Common myeloid progenitor, CD34-positive (primary cell): Measurements from ENCODE around the gene PTPRM.

Experiments
- CTCF ChIA-PET: fragments of 350-600 bp; sonication (Branson Sonifier 250); formaldehyde crosslinking; loops from one replicate; lab custom pipeline; 2021; ENCODE audit warnings: antibody characterized with exemption; lab: Charles Lee
- POLR2A ChIA-PET: fragments of 350-600 bp; sonication (Branson Sonifier 250); formaldehyde crosslinking; loops from one replicate; lab custom pipeline; 2021; ENCODE audit warnings: antibody characterized with exemption; lab: Charles Lee
- DNase-seq, 3 donors: peaks; one replicate each; pipeline versions ENCODE4 v3.0.0 to v3.0.0-alpha.2; 2013
- H3K27ac ChIP-seq, 2 experiments: 1 replicate in 1 of 2; 2 replicates in 1 of 2; pipeline ENCODE4 v1.7.0; 2013; ENCODE audit warnings: inconsistent platforms in 2 of 2, low read length in 2 of 2, mild to moderate bottlenecking in 2 of 2, low read depth in 1 of 2, moderate library complexity in 1 of 2; ENCODE audit not compliant: severe bottlenecking in 2 of 2, insufficient read depth in 1 of 2, poor library complexity in 1 of 2
- H3K27me3 ChIP-seq, 5 experiments: replicated peaks in 2 of 5; 1 replicate in 3 of 5; 2 replicates in 2 of 5; pipeline versions ENCODE4 v1.6.1 to v1.7.0; 2013; ENCODE audit warnings: low read length in 4 of 5, mild to moderate bottlenecking in 2 of 5, moderate library complexity in 2 of 5, inconsistent platforms in 1 of 5; ENCODE audit not compliant: insufficient read depth in 5 of 5, control insufficient read depth in 4 of 5
- H3K36me3 ChIP-seq, 4 experiments: 1 replicate in 2 of 4; 2 replicates in 2 of 4; pipeline versions ENCODE4 v1.6.1 to v1.7.0; 2013; ENCODE audit warnings: low read length in 3 of 4, control low read depth in 1 of 4, mild to moderate bottlenecking in 1 of 4; ENCODE audit not compliant: control insufficient read depth in 4 of 4, insufficient read depth in 4 of 4
- H3K4me1 ChIP-seq, 4 experiments: 1 replicate in 3 of 4; 2 replicates in 1 of 4; pipeline versions ENCODE4 v1.6.1 to v1.7.1; 2013; ENCODE audit warnings: low read length in 3 of 4, mild to moderate bottlenecking in 3 of 4, control low read depth in 1 of 4, inconsistent platforms in 1 of 4, moderate library complexity in 1 of 4; ENCODE audit not compliant: control insufficient read depth in 4 of 4, insufficient read depth in 4 of 4; ENCODE audit errors: control extremely low read depth in 1 of 4
- H3K4me3 ChIP-seq, 7 experiments: 1 replicate in 4 of 7; 2 replicates in 3 of 7; pipeline versions ENCODE4 v1.5.1 to v1.7.0; 2013; ENCODE audit warnings: mild to moderate bottlenecking in 7 of 7, low read length in 6 of 7, moderate library complexity in 6 of 7, inconsistent platforms in 2 of 7, low read depth in 2 of 7, control low read depth in 1 of 7; ENCODE audit not compliant: insufficient read depth in 4 of 7, control insufficient read depth in 1 of 7; ENCODE audit errors: extremely low read depth in 1 of 7
- H3K9me3 ChIP-seq, 5 experiments: 1 replicate in 4 of 5; 2 replicates in 1 of 5; pipeline versions ENCODE4 v1.6.1 to v1.7.1; 2013; ENCODE audit warnings: low read length in 4 of 5, mild to moderate bottlenecking in 2 of 5, inconsistent platforms in 1 of 5, low read depth in 1 of 5, moderate library complexity in 1 of 5; ENCODE audit not compliant: control insufficient read depth in 4 of 5, insufficient read depth in 2 of 5; ENCODE audit errors: control extremely low read depth in 1 of 5
- WGBS: methylation state at CpG from one replicate; pipeline ENCODE4 v1.1.5; 2013; ENCODE audit not compliant: insufficient coverage; 5-methylcytosine and 5-hydroxymethylcytosine counted together

Gene PTPRM

GRCh38 chr18:7857562-7857961, 290.4 kb downstream of the PTPRM start:
- POLR2A ChIA-PET, result no interaction called here
- CTCF ChIA-PET, result no interaction called here
- no peaks in the 10 kb centered on the region for H3K9me3 ChIP-seq
- DNase-seq, result no peak
- no peak overlapping the region for H3K4me3 ChIP-seq
- H3K4me1 ChIP-seq, result no peaks in the 10 kb centered on the region
- H3K36me3 ChIP-seq, result no peaks in the 10 kb centered on the region
- WGBS, result no CpG with 5 or more reads among the region's 1 CpG
- H3K27ac ChIP-seq, result no peak overlapping the region
- H3K27me3 ChIP-seq, result no peaks in the 10 kb centered on the region

GRCh38 chr18:7859122-7859521, 292.0 kb downstream of the PTPRM start:
- Histone ChIP-seq H3K36me3 (no peaks in the 10 kb centered on the region), H3K9me3 (no peaks in the 10 kb centered on the region), H3K27me3 (no peaks in the 10 kb centered on the region), H3K4me3 (no peak overlapping the region), H3K4me1 (no peaks in the 10 kb centered on the region), H3K27ac (no peak overlapping the region)
- WGBS, result 100% methylated on average over 1 of the region's 3 CpGs
- no peak for DNase-seq
- POLR2A ChIA-PET, result interaction anchor here (0.6 kb wide), 1 partner anchor 654 kb away, joined by 3 read pairs; no protein-coding TSS in a partner anchor
- CTCF ChIA-PET, result no interaction called here

GRCh38 chr18:7870266-7870665, 303.1 kb downstream of the PTPRM start:
- ChIA-PET CTCF (no interaction called here), POLR2A (no interaction called here)
- no peak overlapping the region for H3K4me3 ChIP-seq
- no peaks in the 10 kb centered on the region for H3K36me3 ChIP-seq
- peaks cover 0 to 12% (median 0%) of the 10 kb centered on the region in 5 experiments for H3K9me3 ChIP-seq
- no peaks in the 10 kb centered on the region for H3K27me3 ChIP-seq
- WGBS, result no CpG with 5 or more reads among the region's 1 CpG
- H3K4me1 ChIP-seq, result no peaks in the 10 kb centered on the region
- H3K27ac ChIP-seq, result no peak overlapping the region
- DNase-seq, result no peak

- H3K27ac ChIP-seq, result no peak overlapping the region
- H3K36me3 ChIP-seq, result no peaks in the 10 kb centered on the region
- no peaks in the 10 kb centered on the region for H3K4me1 ChIP-seq
- H3K9me3 ChIP-seq, result peaks cover 0 to 12% (median 0%) of the 10 kb centered on the region in 5 experiments
- no peak overlapping the region for H3K4me3 ChIP-seq
- ChIA-PET POLR2A (no interaction called here), CTCF (no interaction called here)
- 93% methylated on average over 4 of the region's 4 CpGs for WGBS
- no peak for DNase-seq
- no peaks in the 10 kb centered on the region for H3K27me3 ChIP-seq
These were observed 303.7 kb downstream of the PTPRM start for GRCh38 chr18:7870855-7871254.

GRCh38 chr18:7871560-7872456, 304.7 kb downstream of the PTPRM start:
- 95% methylated on average over 3 of the region's 4 CpGs for WGBS
- no peak overlapping the region for H3K27ac ChIP-seq

GRCh38 chr18:7872569-7872968, 305.5 kb downstream of the PTPRM start:
- Histone ChIP-seq H3K36me3 (no peaks in the 10 kb centered on the region), H3K4me1 (no peaks in the 10 kb centered on the region), H3K27me3 (no peaks in the 10 kb centered on the region), H3K4me3 (no peak overlapping the region), H3K9me3 (peaks cover 0 to 8% (median 0%) of the 10 kb centered on the region in 5 experiments), H3K27ac (no peak overlapping the region)
- DNase-seq, result no peak
- WGBS, result 100% methylated on average over 1 of the region's 3 CpGs
- ChIA-PET CTCF (no interaction called here), POLR2A (no interaction called here)

More at GRCh38 chr18:7871560-7872456, 304.7 kb downstream of the PTPRM start:
- Histone ChIP-seq H3K4me3 (no peak overlapping the region), H3K4me1 (no peaks in the 10 kb centered on the region), H3K27me3 (no peaks in the 10 kb centered on the region), H3K9me3 (peaks cover 0 to 8% (median 0%) of the 10 kb centered on the region in 5 experiments), H3K36me3 (no peaks in the 10 kb centered on the region)
- POLR2A ChIA-PET, result no interaction called here
- CTCF ChIA-PET, result no interaction called here
- DNase-seq, result no peak

GRCh38 chr18:7873316-7873715, 306.2 kb downstream of the PTPRM start:
- Histone ChIP-seq H3K36me3 (no peaks in the 10 kb centered on the region), H3K27ac (no peak overlapping the region), H3K4me3 (no peak overlapping the region), H3K27me3 (no peaks in the 10 kb centered on the region), H3K4me1 (no peaks in the 10 kb centered on the region), H3K9me3 (peaks cover 0 to 5% (median 0%) of the 10 kb centered on the region in 5 experiments)
- POLR2A ChIA-PET, result no interaction called here
- no peak for DNase-seq
- WGBS, result no CpG with 5 or more reads among the region's 2 CpGs
- CTCF ChIA-PET, result no interaction called here
